GM19328 (cell line): ENCODE measurements around the gene DVL1.

Experiments used
- ATAC-seq: cut with Tn5 transposase; IDR thresholded peaks from one replicate; pipeline ENCODE4 v1.9.1; 2021; ENCODE audit warnings: mild to moderate bottlenecking, moderate library complexity; ENCODE audit not compliant: unreplicated experiment

The DVL1 gene

DNA sequence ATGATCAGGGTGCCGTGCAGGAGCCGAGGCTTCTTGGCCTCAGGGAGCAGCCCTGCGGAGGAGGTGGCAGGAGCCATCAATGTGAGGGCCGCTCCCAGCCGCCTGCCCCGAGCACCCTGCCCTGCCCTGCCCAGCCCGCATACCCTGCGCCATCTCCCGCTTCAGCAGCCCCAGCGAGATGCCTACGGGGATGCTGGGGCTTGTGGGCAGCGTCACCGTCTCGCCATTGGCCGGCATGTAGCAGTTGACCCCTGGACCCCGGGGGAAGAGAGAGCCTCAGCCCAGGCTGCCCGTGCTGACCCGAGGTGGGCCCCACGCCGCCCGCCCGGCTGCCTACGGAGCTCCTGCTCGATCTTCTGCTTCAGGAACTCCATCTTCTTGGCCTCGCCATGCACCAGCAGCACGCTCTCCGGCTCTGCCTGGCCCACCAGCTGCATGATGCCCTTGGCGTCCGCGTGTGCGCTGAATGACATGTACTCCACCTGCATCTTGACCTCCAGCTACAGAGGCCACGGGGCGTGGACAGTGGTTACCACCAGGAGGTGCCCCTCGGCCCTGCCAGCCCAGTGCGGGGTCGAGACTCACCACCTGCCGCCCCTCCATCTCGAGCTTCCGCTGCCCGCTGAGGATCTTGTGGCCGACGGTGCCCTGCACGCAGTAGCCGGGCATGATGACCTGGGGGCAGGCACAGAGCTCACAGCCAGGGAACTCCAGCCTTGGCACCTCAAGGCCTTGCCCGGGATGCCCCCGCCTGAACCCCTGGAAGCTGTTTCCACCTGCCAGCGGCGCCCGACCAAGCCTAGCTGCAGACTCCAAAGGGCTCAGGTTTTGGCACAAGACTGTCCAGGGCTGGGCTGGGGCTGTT lies 36.5 kb downstream of the DVL1 start:
- ATAC-seq: no peak

DNA sequence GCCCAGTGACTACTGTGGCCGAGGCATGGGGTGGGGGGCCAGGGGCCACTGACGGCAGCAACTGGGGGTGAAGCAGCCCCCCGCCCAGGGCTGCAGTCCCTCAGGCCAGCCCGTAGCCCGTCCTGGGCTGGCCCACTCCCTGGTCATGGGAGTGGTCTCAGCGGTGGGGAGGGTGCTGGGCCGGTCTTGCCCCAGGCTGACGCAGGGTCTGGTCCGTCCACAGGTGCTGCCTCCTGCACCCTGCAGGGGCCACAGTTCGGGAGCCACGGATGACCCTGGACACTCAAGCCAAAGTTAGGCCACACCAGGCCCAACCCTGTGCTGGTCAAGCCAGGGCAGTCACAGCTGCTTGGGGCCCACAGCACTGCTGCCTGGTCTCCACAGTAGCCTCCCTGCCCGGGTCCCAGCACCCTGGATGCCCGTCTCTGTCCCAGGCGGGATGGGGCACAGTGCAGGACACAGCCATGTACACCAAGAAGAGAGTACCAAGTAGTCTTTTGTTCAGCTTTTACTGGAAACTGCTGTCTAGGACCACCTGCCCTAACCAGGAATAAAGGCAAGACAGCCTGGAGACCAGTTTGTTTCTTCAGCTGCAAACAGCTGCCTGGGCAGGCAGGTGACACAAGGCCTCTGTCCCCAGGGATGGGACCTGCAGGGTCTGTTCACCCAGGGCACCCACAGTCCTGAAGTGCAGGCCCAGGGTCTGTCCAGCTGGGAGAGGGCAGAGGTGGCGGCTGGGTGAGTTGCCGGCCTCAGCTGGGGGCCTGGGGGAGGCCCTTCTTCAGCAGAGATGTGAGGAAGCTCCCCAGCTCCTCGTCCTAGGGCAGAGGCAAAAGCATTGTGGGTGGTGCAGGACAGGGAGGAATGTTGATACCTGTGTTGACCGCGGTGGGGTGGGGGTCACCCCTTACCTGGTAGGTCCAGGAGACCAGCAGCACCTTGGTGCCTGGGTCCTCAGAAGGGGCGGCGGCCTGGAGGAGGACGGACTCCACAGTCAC lies 37.8 kb downstream of the DVL1 start:
- no peak for ATAC-seq

DNA sequence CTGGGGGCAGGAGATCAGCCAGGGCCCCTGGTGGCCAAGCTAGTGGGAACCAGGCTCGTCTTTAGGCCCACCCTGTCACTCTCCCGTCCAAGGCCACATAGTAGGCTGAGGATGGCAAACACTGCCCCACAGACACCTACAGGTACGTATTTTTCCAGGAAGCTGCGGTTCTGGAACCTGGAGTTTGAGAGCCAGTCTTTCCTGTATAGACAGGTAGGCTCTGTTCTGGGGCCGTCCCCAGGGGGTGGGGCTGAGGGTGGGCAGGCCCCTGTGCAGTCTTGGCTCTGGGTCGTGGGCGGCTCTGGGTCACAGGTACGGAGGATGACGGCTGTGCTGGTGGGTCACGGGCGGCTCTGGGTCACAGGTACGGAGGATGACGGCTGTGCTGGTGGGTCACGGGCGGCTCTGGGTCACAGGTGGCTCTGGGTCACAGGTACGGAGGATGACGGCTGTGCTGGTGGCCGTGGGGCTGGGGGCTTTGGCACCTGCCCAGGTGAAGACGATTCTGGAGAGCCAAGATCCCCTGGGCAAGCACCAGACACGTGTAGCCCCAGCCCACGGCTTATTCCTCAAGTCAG lies 38.7 kb downstream of the DVL1 start:
- ATAC-seq: no peak

DNA sequence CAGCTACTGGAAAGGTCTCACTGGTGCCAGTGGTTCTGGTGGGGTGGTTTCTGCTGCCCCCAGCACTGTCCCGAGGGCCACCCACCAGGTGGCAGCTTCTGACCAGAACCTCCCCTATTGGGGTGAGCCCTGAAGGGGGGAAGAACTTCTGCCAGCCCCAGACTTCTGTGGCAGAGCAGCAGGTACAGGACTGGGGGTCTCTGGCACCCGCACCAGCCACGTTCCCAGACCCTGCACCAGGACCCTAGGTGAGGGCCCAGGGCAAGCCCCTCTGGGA lies 39.2 kb downstream of the DVL1 start:
- ATAC-seq: no peak

DNA sequence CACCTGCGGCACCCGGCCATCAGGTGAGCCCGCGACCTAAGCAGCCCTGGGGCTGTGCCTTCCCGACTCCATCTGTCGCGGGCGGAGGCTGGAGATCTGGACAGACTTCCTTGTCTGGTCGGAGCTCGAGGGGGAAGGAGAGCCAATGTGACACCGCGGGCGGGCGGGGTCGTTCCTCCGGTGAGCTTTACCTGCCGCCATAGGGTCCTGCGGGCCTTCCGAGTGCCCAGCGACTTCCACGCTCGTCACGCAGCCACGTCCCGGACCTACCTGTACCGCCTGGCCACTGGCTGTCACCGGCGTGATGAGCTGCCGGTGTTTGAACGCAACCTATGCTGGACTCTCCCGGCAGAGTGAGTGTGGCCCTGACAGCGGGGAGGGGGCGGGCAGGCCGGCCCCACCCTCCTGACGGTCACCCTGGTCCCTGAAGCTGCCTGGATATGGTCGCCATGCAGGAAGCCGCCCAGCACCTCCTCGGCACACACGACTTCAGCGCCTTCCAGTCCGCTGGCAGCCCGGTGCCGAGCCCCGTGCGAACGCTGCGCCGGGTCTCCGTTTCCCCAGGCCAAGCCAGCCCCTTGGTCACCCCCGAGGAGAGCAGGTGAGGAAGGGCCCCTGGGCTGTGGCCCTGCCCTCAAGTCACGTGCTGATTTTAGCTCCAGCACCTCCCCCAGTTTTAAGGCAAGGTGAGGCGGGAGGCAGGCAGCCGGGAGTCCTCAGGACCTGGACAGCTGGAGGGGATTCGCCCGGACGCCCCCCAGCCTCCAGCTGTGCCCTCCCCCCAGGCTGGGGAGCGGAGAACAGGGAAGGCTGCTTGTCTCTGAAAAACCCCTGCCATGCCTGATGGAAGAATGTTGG lies 39.7 kb downstream of the DVL1 start:
- ATAC-seq: no peak

DNA sequence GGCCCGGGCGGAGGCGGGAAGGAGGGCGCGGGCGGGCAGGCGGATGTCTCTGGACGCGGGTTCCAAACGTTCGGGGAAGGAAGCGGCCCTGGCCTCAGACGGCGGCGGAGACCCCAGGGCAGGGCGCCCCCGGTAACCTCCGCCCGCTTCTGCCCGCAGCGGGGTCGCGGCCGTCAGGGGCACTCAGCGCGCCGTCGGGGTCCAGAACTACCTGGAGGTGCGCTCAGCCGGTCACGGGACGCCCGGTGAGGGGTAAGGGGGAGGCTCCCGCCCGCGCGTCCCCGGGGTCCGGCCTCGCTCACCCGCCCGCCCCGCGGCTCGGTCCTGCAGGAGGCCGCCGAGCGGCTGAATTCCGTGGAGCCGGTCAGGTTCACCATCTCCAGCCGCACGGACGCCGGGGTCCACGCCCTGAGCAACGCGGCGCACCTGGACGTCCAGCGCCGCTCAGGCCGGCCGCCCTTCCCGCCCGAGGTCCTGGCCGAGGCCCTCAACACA lies 40.4 kb downstream of the DVL1 start:
- no peak for ATAC-seq

DNA sequence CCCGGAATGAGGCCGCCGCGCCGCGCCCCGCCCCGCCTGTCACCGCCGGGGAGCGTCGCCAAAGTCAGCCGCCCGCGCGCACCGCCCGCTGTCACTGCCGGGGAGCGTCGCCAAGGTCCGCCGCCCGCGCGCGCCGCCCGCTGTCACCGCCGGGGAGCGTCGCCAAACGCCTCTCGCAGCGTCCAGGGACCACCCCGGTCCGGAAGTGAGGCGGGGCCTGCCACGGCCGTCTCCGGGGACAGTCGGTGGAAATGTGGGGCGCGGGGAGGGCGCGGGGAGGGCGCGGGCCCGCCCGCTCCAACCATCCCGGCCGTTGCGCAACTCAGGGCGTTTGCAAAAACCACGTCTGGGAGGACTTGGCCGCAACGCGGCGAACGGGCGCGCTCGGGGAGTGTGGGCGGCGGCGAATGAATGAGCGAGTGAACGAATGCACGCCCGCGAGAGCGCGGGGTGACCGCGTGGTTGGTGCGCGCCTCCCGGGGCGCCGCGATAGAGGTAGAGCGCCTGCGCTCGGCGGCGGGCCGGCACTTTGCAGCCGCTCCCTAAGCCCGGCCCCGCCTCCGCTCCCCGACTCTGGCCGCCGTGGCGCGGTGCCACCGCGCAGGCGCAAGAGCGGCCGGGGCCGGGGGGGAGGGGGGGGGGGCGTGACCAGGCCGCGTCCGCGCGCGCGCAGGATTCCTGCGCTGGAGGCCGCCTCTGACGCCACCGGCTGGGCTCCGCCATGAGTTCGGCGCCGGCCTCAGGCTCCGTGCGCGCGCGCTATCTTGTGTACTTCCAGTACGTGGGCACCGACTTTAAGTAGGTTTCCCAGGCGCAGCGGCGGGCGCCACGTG lies 41.1 kb downstream of the DVL1 start, which contains the start of the genes ACAP3 and PUSL1:
Gene ACAP3 (minus strand): TSS at position 8 of the 833 bp plus-strand sequence. CDS start 115 bp downstream, outside the sequence.
Gene PUSL1 (plus strand): TSS at position 675 of the 833 bp plus-strand sequence. CDS start 47 bp downstream, at position 722.
- ATAC-seq: peak; percentile 59

DNA sequence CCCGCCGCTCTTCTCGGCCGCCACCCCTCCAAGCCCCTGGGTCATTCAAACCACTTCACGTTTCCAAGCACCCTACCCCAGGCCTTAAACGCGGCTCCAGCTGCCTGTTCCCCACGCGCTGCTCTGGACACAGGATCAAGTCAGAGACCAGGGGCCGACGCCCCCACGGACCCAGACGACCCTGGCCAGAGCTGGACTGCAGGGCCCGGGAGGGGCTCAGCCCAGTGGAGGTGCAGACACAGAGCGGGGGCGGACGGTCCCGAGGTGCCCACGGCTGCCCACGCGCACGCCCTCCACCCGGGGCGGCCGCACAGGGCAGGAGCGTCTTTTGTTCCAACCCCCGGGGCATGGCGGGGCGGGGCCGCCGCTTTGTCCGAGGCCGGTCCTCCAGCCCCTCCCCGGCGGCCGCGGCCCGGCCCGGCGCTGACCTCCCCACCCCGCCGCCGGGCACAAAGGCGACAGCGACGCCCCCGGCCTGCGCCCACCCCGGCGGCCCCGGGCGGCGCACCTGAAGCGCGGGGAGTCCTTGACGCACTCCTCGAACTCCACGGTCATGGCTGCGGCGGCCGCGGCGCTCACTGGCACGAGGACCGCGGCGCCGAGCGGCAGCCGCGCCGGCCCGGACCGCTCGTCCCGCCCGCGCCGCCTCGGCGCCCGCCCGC lies 41.8 kb downstream of the DVL1 start:
- ATAC-seq: no peak

DNA sequence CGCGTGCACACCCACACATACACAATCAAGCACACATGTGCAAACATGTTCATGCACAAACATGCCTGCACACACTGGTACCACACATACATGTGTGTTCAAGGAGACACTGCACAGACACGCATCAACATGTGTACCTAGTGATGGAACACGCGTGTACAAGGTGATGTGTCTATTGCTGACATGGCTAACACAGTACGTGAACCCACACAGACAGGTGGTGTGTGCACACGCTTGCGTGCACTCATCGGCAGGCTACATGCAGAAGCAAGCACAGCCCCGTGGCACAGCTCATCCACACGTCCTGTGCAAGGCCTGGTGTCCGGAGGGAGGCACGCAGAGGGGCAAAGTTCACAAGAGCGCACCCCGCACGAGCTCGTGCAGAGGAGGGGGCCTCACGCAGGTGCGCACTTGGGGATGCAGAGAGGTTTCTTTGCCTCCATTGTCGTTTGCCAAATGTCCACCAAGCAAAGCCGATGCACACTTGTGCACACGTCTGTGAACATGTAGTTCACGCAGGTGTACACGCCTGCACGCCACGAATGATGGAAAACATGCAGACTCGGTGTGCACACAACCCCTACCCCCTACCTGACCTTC lies 42.5 kb downstream of the DVL1 start:
- ATAC-seq: no peak

DNA sequence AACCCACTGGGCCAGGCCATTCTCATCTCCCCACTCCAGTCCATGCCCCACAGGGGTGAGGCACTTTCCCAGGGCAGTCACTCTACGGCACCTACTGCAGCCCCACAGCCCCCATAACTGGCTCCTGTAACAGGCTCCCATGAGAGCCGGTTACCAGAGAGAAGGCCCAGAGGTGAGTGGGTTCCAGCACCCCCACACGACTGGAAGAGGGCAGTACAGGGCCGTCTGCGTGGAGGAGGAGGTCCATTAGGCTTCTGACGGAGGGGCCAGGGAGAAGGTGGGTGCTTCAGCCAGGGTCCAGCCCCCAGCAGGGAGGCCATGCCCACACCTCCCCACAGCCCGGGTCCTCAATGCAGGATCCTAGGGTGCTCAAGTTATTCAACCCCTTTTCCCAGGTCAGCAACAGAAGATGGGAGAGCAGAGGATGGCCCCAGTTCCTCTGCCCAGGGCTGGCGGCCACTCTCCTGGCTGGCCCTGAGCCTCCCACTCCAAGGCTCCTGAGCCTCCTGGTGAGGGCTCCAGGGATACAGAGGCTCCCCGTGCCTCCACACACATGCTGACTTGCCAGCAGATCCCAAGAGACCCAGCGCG lies 43.1 kb downstream of the DVL1 start:
- no peak for ATAC-seq

DNA sequence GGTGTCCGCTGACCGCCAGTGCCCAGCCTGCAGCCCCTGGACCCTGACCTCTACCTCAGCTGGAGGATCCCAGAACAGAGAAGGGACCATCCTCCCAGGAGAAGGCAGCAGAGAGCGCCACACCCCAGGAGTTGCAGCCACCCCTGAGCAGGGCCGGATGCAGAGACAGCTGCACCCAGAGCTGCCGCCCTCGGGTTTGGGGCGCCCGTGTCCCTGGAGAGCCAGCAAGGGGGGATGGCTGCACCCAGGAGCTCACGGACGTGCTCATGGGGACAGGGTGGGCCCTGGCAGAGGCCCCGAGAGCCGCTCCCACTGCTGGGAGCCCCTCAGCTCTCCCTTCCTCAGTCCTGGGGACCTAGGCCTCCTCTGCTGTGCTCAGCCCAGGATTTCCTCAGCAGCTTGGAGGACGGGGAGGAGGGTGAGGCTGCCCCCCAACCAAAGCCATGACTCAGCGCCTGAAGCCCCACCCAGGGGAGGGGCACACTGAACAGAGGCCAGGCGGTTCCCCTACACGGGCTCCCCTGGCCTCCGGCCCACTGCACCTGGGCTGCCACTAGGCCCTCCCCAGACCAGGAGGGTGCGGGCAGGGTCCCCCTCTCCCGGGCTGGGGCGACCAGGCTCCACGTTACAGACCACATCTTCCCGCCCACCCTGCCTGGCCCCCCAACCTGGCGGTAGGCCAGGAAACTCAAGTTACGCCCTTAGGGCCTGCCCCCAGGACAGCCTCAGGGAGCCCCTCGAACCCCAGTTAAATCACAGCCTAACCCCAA lies 43.7 kb downstream of the DVL1 start:
- no peak for ATAC-seq

DNA sequence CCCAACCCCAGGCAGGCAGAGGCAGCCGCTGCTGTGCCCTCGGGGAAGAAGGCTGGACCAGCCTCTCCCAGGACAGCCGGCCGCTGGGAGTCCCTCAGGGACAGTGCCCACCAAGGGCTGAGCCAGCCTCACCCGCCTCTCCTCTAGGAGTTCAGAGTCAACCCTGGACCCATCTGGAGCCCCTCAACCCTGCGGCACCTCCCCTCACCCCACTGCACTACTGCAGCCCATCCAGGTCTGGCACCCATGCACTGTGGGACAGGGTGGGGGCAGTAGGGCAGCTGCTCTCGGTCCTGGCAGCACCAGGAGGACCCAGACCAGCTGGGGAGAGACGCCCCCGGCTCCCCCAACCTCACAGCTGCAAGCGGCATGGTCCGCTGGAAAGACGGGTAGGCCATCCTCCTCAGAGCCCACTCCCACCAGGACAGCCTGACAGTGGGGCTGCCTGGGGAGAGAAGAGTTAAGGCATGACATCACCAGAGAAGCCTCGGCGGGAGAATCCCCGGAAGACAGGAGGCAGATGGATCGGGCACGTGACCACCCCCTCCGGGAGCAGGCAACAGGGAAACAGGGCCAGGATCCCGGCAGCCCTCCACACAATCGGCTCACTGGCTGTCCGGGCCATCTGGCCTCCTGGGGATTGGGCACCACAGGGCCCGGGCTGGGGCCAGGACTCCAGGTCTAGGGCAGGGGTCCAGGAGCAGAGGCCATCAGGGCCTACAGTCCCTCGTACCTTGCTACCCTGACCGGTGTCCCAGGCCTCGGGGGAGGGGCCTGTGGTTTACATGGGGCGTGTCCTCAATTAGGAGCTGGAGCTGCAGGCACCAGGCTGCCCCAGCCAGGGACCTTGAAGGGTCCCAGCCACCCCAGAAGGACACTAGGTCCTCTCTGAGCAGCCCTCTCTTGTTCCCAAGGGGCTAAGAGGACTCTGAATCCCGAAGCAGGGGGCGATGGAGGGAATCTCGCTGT lies 44.6 kb downstream of the DVL1 start:
- no peak for ATAC-seq

DNA sequence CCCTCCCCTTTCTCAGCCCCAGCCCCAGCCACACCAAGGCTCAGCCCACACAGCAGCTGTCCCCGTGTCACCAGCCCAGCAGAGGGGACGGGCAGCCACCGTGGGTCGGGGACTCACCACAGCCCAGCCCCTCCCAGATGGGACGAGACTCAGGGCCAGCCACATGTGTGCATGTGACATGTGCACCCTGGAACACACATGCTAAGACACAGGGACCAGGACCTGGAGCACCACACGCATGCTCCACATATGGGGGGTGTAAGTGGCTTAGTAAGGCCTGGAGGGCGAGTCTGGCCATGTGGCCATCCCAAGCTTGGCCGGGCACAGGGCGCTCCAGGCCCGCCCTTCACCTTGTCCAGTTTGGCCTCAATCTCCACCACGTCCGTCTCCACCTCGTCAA lies 45.5 kb downstream of the DVL1 start:
- no peak for ATAC-seq

DNA sequence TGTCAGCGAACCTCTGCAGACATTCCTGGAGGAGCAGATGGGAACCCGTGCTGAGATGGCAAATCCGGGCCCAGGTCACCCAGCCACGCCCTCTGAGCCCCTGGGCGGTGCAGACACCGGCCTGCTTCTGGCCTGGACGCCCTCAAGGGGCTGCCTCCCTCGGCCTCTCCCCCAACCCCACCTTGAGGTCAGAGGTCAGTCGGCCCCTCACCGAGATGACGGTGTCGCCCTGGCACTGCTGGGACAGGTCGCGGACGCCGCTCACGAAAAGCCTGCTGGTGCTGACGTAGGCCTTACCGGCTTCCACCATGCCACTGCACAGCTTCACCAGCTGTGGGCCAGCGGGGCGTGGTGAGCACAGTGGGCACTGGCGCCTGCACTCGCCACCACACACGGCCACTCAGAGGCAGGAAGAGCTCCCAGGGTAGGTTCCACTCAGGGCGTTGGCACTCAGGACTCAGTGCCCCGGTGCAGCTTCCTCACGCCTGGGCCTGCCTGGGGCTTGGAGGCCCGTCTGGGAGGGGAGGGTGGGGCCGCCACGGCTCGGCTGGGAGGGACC lies 46.2 kb downstream of the DVL1 start:
- no peak for ATAC-seq

DNA sequence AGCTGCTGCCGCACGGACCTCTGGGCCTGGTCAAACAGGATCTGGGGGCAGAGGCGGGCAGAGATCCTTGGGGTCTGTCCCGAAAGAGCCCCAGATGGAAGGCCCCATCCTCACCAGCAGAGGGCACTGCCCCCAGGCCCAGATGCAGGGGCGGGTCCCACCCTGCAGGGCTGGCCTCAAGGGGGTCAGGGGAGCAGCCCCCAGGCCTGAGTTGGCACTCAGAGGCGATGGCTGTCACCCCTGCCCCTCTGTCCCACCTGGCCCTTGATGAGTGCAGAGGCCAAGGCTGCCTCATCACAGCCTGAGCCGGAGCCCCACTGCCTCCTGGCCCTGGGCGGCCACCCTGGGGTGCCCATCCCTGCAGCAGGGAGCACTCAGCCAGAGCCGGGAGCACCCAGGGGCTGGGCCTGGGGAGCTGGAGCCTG lies 47.2 kb downstream of the DVL1 start:
- no peak for ATAC-seq

DNA sequence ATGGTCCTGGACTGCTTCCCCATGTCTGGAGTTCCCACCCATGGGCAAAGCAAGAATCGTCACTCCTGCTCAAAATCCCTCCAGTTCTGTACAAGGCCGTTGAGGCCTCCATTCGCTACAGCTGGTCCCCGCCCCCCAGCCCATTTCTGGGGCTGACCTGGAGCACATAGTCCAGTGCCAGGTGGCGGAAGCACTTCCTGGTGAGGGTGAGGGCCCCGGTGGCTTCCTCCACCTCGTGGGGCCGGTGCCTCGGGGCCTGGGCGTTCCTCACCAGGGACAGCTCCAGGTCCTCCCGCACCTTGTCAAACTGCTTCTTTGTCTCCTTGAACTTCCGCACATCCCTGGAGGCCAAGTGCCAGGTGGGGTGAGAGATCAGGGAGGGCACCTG lies 48.9 kb downstream of the DVL1 start:
- no peak for ATAC-seq
